GM21723 (cell line): Measurements from ENCODE around the gene COPS7B.
"Not testable (repeated sequence)": the region's sequence is repeated elsewhere in the genome, so short reads cannot be mapped to it uniquely, and the experiment has no call there.

Experiments used
- ATAC-seq: cut with Tn5 transposase; IDR thresholded peaks from one replicate; pipeline ENCODE4 v1.9.1; 2021; ENCODE audit warnings: mild to moderate bottlenecking, moderate library complexity; ENCODE audit not compliant: unreplicated experiment

Gene COPS7B

GRCh38 chr2:231786177-231786916 lies at the start of gene COPS7B:
Gene COPS7B (plus strand): TSS chr2:231786445. CDS start chr2:231788571, 2,126 bp downstream.
- peak; percentile 64 for ATAC-seq

GRCh38 chr2:231737761-231738160 lies 48.5 kb upstream of the COPS7B start:
- no peak for ATAC-seq

- no peak for ATAC-seq
These were observed 42.7 kb upstream of the COPS7B start for GRCh38 chr2:231743376-231744116.

GRCh38 chr2:231745303-231746038 lies 40.8 kb upstream of the COPS7B start:
- no peak for ATAC-seq

GRCh38 chr2:231748153-231748896 lies 37.9 kb upstream of the COPS7B start:
- not testable (repeated sequence) for ATAC-seq

GRCh38 chr2:231749016-231749415 lies 37.2 kb upstream of the COPS7B start:
- ATAC-seq: not testable (repeated sequence)

- no peak for ATAC-seq
These were observed 35.0 kb upstream of the COPS7B start for GRCh38 chr2:231751042-231751815.

GRCh38 chr2:231752061-231752460 lies 34.2 kb upstream of the COPS7B start:
- no peak for ATAC-seq

- ATAC-seq: no peak
These were observed 24.5 kb upstream of the COPS7B start for GRCh38 chr2:231761735-231762134.

GRCh38 chr2:231764124-231764523 lies 22.1 kb upstream of the COPS7B start:
- ATAC-seq: no peak

GRCh38 chr2:231764760-231765159 lies 21.5 kb upstream of the COPS7B start:
- no peak for ATAC-seq

- ATAC-seq: peak; percentile 61
These were observed 20.7 kb upstream of the COPS7B start for GRCh38 chr2:231765496-231765929.

GRCh38 chr2:231769170-231770136 lies 16.8 kb upstream of the COPS7B start:
- ATAC-seq: peak; percentile 61

GRCh38 chr2:231780123-231780908 lies 5.9 kb upstream of the COPS7B start:
- peak; percentile 29 for ATAC-seq

- ATAC-seq: peak; percentile 87
These were observed 5.1 kb upstream of the COPS7B start, which contains the start of gene PDE6D for GRCh38 chr2:231780909-231781797. Gene PDE6D (minus strand): TSS chr2:231781282. CDS start chr2:231781114, 168 bp downstream.

- ATAC-seq: no peak
These were observed 4.2 kb upstream of the COPS7B start for GRCh38 chr2:231781798-231782726.
